ENCODE data around the gene CARHSP1.
"Not testable (repeated sequence)": the region's sequence is repeated elsewhere in the genome, so short reads cannot be mapped to it uniquely, and the experiment has no call there.

The CARHSP1 gene

DNA sequence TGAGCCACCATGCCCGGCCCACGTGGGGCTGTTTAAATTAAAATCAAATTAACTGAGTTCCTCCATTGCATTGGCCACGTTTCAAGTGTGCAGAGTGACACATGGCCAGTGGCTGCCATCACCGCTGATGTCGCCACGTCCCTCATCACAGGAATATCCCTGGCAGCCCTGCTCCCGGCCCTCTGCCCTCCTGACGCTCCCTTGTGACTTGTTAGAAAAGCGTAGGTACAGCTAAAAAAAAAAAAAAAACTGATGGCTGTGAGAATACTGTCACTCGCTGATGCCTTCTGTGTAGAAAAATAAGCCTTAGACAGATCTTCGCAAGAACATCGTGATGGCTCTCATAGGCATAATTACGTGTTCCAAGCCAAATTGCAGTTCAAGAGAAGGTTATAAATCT lies 21.7 kb downstream of the CARHSP1 start:
- H3K9me3 Mint-ChIP-seq: no peaks in the 10 kb centered on the region
- H3K4me1 Mint-ChIP-seq: peaks cover 11% of the 10 kb centered on the region
- H3K27ac Mint-ChIP-seq: no peak overlapping the region
- no peaks in the 10 kb centered on the region for H3K27me3 Mint-ChIP-seq
- no peak overlapping the region for H3K4me3 Mint-ChIP-seq
- ATAC-seq (no peak), DNase-seq (no peak)
- H3K36me3 Mint-ChIP-seq (ENCODE audit: low read depth): peaks cover 28% of the 10 kb centered on the region

DNA sequence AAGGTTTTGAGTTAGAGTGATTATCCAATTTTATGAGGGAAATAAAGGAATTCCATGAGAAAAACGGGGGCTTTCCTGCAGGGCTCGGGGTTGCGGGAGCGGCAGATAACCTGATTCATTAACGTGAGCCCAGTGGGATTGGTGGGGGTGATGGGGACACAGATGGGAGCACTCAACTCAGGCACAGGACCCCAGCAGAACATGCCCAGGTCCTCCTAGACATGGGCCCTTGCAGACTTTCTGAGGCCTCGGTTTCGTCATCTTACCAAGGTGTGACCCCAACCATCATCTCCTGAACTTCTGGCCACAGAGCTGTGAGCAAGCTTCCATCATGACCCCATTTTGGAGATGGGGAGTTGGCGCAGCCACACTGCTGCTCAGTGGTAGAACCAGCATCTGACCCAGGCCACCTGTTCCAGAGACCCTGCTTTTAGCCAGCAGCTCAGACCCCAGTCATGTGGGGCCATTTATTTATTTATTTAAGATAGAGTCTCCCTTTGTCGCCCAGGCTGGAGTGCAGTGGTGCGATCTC lies 22.3 kb downstream of the CARHSP1 start:
- Mint-ChIP-seq H3K36me3 (ENCODE audit: low read depth) (peaks cover 26% of the 10 kb centered on the region), H3K27me3 (no peaks in the 10 kb centered on the region), H3K4me3 (no peak overlapping the region), H3K4me1 (peaks cover 11% of the 10 kb centered on the region), H3K9me3 (no peaks in the 10 kb centered on the region), H3K27ac (no peak overlapping the region)
- no peak for ATAC-seq
- DNase-seq: no peak

DNA sequence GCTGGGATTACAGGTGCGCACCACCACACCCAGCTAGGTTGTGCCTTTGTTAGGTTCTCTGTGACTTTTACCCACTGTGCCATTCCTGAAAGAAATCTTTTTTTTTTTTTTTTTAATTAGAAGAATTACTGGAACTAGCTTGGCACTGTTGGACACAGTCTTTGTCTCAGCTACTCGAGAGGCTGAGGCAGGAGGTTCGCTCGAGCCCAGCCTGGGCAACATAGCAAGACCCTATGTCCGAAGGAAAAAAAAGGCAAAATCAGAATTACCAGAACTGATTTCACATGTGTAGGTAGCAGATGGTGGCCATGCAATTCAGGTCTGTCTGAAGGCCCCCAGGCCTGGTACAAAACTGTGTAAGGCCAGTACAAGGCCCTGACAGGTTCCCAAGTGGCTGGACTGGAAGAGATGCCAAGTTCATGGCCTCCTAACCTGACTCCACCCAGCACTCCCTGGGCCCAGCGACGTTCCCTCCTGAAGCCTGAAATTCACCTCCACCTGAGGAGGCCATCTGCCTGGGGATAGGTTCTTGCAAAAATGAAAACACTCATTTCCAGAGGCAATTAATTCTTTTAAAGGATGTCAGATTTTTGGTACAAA lies 23.0 kb downstream of the CARHSP1 start:
- Mint-ChIP-seq H3K27ac (no peak overlapping the region), H3K9me3 (no peaks in the 10 kb centered on the region), H3K4me3 (no peak overlapping the region), H3K4me1 (peaks cover 11% of the 10 kb centered on the region), H3K27me3 (no peaks in the 10 kb centered on the region), H3K36me3 (ENCODE audit: low read depth) (peaks cover 23% of the 10 kb centered on the region)
- no peak for DNase-seq
- ATAC-seq: no peak

DNA sequence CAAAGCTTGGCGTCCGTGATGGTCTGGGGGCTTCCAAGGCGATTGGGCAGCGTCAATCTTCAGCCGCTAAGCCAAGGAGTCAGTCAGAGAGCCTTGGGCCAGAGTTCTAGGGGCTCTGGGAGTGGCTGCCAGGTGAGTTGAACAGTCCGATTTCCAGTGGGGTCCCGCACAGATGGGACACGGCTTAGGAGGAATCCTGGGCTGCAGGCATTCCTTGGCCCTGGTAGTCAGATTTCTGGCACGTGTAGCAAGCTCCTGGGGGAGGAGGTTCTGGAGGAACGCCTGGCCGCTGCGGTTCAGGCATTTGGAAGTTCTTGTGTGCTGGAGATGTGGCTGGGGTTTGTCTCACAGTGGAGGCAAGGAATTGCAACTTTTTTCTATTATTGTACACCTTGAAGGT lies 25.5 kb downstream of the CARHSP1 start:
- H3K27me3 Mint-ChIP-seq, H3K9me3 Mint-ChIP-seq, DNase-seq, H3K4me1 Mint-ChIP-seq, H3K4me3 Mint-ChIP-seq, H3K27ac Mint-ChIP-seq, ATAC-seq: not testable (repeated sequence)
- peaks cover 12% of the 10 kb centered on the region for H3K36me3 Mint-ChIP-seq (ENCODE audit: low read depth)

DNA sequence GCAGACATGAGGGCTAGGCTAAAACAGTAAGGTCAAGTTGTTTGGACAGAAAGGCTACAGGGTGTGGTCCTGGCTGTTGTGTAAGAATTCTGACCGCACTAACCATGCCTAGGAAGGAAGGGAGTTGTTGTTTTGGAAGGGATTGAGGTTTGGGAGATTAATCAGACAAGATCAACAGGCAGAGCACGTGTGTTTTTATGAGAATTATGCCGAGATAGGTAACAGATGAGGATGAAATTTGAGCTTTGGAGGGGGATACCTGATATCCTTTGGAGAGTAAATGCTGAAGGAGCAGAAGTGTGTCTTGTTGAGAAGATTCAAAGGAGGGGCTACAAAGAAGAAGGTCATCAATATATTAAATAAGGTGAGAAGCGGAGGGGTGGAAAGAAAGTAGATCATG lies 26.8 kb downstream of the CARHSP1 start:
- H3K27ac Mint-ChIP-seq: peak overlapping the region; percentile 25
- H3K27me3 Mint-ChIP-seq: not testable (repeated sequence)

DNA sequence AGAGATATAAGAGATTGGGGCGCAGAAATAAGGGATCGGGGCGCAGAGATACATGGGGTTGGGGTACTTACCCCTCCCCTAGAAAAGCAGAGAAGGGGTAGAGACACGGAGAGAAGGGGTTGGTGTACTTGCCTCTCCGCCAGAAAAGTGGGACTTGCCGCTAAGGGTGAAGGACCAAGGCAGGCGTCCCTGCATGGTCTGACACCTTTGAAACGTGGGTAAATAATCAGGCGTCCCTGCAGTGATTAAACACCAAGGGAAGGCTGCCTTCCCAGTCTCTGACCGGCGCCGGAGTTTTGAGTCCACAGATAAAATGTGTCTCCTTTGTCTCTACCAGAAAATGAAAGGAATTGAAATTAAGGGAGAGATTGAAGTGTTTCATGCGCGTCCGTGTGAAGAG lies 31.2 kb downstream of the CARHSP1 start:
- peaks cover 12% of the 10 kb centered on the region for H3K36me3 Mint-ChIP-seq (ENCODE audit: low read depth)
- not testable (repeated sequence) for H3K4me3 Mint-ChIP-seq

More for the DNA sequence above, 26.8 kb downstream of the CARHSP1 start:
- not testable (repeated sequence) for DNase-seq; H3K9me3 Mint-ChIP-seq; H3K4me3 Mint-ChIP-seq; ATAC-seq; H3K4me1 Mint-ChIP-seq; H3K36me3 Mint-ChIP-seq (ENCODE audit: low read depth)

DNA sequence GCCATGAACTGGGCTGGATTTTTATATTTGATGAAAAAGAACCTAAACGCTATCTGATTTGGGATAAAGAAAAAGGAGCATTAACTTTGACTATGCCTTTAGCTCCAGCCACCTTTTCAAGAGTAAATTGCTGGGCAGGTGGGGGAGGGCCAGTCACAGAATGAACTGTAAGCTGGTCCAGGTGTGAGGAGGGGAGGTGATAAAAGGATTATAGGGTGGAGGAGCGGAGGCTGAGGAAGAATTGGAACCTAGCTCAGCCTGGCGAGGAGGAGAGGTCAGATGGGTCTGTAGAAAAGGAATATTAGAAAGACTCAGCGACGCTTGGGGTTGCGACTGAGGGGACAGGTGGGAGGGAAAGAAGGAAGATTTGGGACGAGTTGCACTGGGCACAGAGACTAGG lies 32.0 kb downstream of the CARHSP1 start:
- H3K9me3 Mint-ChIP-seq, ATAC-seq: not testable (repeated sequence)

More for the DNA sequence above, 31.2 kb downstream of the CARHSP1 start:
- not testable (repeated sequence) for H3K27me3 Mint-ChIP-seq, DNase-seq, H3K9me3 Mint-ChIP-seq, ATAC-seq, H3K4me1 Mint-ChIP-seq, H3K27ac Mint-ChIP-seq

DNA sequence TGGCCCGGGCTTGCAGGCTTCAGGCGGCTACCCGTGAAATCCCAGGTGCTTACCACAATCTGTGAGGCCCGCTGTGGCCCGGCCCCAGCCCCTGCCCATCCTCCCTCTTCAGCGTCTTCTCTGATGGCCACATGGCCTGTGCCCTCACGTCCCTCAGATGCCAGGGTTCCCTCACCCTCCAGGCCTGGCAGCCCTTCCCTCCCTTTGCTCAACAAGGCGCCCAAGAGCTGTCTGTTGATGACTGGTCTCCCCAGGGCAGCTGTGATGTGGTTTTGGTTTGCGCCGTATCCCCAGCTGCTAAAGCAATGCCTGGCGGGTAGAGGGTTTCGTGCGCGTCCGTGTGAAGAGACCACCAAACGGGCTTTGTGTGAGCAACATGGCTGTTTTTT lies 36.1 kb downstream of the CARHSP1 start:
- ATAC-seq: peak; percentile 36
- no peak for DNase-seq
- H3K27me3 Mint-ChIP-seq: no peaks in the 10 kb centered on the region
- H3K36me3 Mint-ChIP-seq (ENCODE audit: low read depth): peaks cover 42% of the 10 kb centered on the region
- H3K27ac Mint-ChIP-seq: peak overlapping the region; percentile 50
- H3K4me1 Mint-ChIP-seq: peaks cover 5% of the 10 kb centered on the region
- no peaks in the 10 kb centered on the region for H3K9me3 Mint-ChIP-seq
- no peak overlapping the region for H3K4me3 Mint-ChIP-seq

More for the DNA sequence above, 32.0 kb downstream of the CARHSP1 start:
- not testable (repeated sequence) for H3K4me1 Mint-ChIP-seq; H3K27me3 Mint-ChIP-seq; H3K27ac Mint-ChIP-seq; H3K4me3 Mint-ChIP-seq; DNase-seq; H3K36me3 Mint-ChIP-seq (ENCODE audit: low read depth)

DNA sequence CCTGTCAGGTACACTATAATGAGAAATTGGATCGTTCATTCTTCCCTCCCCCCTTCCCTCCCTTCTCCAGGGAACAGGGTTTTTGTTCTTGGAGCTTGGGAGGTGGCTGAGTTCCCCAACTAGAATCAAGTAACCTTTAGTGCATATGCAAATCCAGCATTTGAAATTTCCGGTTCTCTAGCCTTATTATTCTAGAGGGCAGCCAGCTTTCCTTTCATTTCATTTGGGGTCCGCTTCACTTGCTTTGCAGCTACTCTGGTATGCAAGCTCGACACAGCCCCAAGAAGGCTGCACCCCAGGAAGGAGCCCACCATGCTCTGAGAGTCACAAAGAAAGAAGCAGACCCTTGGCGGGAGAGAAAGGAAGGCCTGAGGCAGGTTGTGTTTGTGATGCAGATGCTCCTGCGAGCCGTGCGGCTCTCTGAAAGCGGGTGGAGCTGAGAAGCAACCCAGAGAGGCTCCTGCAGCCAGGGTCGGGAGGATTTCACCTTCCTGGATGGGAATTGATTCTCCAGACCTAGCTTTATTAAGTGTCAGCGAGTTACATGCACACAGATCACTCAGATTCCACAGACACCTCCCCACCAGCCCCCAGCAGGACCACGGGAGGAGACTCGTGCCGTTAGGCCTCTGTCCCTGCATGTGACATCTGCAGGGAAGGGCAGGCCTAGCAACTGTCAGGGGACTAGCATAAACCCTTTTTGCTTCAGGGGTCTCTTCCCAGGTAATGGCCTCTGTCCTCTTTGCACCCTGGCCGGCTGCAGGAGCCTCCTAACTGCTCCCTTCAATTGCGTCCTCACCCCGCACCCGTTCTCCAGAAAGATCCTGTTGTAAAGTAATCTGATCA lies 36.7 kb downstream of the CARHSP1 start:
- Mint-ChIP-seq H3K4me3 (no peak overlapping the region), H3K36me3 (ENCODE audit: low read depth) (peaks cover 43% of the 10 kb centered on the region), H3K4me1 (peaks cover 5% of the 10 kb centered on the region), H3K9me3 (no peaks in the 10 kb centered on the region), H3K27ac (no peak overlapping the region), H3K27me3 (no peaks in the 10 kb centered on the region)
- ATAC-seq (no peak), DNase-seq (no peak)

DNA sequence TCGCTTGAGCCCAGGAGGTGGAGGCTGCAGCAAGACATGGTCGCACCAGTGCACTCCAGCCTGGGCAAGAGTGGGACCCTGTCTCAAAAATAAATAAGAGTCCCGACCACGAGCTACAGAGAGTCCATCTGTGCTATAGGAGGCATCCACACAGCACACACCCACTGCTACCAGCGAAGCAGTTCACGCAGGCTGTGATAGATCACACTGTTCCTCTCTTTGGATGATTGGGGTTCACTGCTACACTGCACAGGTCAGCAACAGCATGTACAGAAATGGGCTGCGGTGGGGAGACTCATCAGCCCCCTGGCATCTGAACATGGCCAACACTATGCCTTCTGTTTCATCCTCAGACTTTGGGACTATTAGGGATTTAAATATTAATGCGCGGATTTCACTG lies 37.4 kb downstream of the CARHSP1 start:
- DNase-seq: no peak
- H3K4me1 Mint-ChIP-seq: peaks cover 5% of the 10 kb centered on the region
- ATAC-seq: no peak
- H3K36me3 Mint-ChIP-seq (ENCODE audit: low read depth): peaks cover 47% of the 10 kb centered on the region
- no peak overlapping the region for H3K4me3 Mint-ChIP-seq
- no peaks in the 10 kb centered on the region for H3K27me3 Mint-ChIP-seq
- H3K9me3 Mint-ChIP-seq: no peaks in the 10 kb centered on the region
- no peak overlapping the region for H3K27ac Mint-ChIP-seq

DNA sequence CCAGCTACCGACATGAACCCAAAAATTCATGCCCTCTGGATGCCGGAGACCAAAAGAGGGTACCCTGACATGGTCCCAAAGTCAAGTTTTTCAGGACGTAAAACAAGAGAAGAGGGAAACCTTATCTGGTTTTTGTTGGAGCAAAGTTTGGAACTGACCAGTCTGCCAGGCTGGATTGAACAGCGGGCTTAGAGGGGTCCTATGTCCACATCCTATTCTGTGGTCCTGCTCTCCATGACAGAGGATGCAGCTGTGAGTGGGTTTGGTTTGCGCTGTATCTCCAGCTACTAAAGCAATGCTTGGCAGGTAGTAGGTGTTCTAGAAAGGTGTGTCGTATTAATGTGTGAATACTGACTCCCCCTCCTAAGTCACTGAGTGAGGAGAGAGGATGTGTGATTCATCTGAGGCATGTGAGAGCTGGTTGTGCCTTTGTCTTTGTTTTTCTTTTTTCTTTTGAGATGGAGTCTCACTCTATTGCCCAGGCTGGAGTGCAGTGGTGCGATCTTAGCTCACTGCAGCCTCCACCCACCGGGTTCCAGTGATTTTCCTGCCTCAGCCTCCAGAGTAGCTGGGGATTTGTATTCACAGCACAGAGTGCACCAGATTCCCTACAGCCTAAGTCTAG lies 40.2 kb downstream of the CARHSP1 start:
- no peaks in the 10 kb centered on the region for H3K27me3 Mint-ChIP-seq
- peaks cover 63% of the 10 kb centered on the region for H3K36me3 Mint-ChIP-seq (ENCODE audit: low read depth)
- H3K4me3 Mint-ChIP-seq: no peak overlapping the region

DNA sequence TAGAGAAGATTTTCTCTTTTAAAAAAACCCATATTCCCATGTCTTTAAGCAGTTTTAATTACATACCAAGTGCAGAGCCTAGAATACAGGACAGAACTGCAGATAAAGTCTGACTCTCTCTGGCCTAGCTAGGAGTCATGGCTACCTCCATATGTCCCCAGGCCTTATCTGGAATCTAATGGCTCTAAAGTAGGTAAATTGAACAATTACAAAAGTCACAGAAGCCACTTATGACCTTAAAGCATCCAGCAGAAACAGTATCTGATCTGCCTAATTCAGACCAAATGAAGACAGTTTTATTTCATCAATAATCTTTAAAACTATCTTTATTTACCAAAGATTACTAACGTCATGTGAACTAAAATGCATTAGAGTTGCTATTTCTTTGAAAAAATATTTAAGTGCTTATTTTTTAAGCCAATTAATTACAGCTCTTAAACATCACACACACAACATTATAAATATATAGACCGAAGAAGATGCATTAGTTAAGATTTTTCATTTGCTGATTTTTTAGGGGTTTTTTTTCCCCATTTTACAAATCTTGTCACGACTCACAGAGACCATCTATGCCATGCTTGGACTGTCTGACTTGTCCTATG lies 42.4 kb downstream of the CARHSP1 start:
- no peaks in the 10 kb centered on the region for H3K9me3 Mint-ChIP-seq
- ATAC-seq (no peak), DNase-seq (no peak)
- H3K4me1 Mint-ChIP-seq: peaks cover 2% of the 10 kb centered on the region
- no peak overlapping the region for H3K27ac Mint-ChIP-seq
- H3K4me3 Mint-ChIP-seq: no peak overlapping the region
- H3K27me3 Mint-ChIP-seq: no peaks in the 10 kb centered on the region
- peaks cover 64% of the 10 kb centered on the region for H3K36me3 Mint-ChIP-seq (ENCODE audit: low read depth)

More for the DNA sequence above, 40.2 kb downstream of the CARHSP1 start:
- H3K27ac Mint-ChIP-seq: no peak overlapping the region
- peaks cover 5% of the 10 kb centered on the region for H3K4me1 Mint-ChIP-seq
- H3K9me3 Mint-ChIP-seq: no peaks in the 10 kb centered on the region
- ATAC-seq: peak; percentile 7
- no peak for DNase-seq

DNA sequence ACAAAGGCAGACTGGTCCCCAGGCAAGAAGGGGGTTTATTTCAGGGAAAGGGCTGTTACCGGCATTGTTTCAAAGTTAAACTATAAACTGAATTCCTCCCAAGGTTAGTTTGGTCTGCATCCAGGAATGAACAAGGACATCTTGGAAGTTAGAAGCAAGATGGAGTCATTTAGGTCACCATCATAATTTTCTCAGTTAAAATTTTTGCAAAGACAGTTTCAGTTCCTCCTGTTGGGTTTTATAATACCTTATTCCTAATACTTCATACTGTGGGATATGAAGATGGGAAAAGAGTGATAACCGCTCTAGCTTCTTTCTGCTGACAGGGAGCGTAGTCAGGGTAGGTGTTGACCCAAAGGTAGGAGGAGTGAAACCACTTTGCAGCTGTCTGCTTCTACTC lies 46.4 kb downstream of the CARHSP1 start:
- Mint-ChIP-seq H3K27ac (no peak overlapping the region), H3K4me1 (peaks cover 7% of the 10 kb centered on the region), H3K9me3 (no peaks in the 10 kb centered on the region), H3K4me3 (no peak overlapping the region), H3K27me3 (no peaks in the 10 kb centered on the region), H3K36me3 (ENCODE audit: low read depth) (peaks cover 63% of the 10 kb centered on the region)
- ATAC-seq (no peak), DNase-seq (no peak)

DNA sequence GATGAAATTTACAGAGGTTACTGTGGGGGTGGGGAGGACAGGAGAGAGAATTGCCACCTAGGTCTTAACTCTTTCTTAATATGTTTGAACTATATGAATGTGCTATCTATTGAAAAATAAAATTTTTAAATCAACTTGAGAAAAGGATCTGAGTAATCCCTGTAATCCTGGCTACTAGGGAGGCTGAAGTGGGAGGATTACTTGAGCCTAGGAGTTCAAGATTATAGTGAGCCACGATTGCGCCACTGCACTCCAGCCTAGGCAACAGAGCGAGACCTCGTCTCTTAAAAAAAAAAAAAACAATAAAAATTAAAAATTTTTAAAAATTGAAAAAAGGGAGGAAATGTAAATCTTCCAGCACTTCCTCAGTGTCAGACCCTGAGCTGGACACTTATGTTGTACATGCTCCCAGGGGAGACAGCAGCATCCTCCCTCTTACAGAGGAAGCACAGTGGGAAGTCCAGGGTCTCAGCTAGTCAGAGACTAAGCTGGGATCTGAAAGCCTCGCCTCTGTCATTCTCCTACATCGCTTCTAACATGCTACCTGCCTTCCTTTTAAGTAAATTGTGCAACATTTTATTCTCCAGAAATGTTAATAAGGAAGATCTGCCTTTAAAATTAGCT lies 49.3 kb downstream of the CARHSP1 start:
- no peak overlapping the region for H3K27ac Mint-ChIP-seq
- DNase-seq (no peak), ATAC-seq (no peak)
- H3K9me3 Mint-ChIP-seq: no peaks in the 10 kb centered on the region
- H3K36me3 Mint-ChIP-seq (ENCODE audit: low read depth): peaks cover 71% of the 10 kb centered on the region
- H3K4me3 Mint-ChIP-seq: no peak overlapping the region
- peaks cover 20% of the 10 kb centered on the region for H3K4me1 Mint-ChIP-seq
- H3K27me3 Mint-ChIP-seq: no peaks in the 10 kb centered on the region
